GM19025 (cell line): ENCODE measurements around the gene FKBP9.
"Not testable (repeated sequence)": the region's sequence is repeated elsewhere in the genome, so short reads cannot be mapped to it uniquely, and the experiment has no call there.

Experiments
- ATAC-seq: cut with Tn5 transposase; IDR thresholded peaks from one replicate; pipeline ENCODE4 v1.9.1; 2021; ENCODE audit warnings: mild to moderate bottlenecking, low read depth, moderate library complexity; ENCODE audit not compliant: unreplicated experiment

The FKBP9 gene

GRCh38 chr7:32948202-32948601 is 9.0 kb upstream of the FKBP9 start:
- no peak for ATAC-seq

- ATAC-seq, result no peak
Measured at GRCh38 chr7:32952876-32953275, 4.4 kb upstream of the FKBP9 start.

GRCh38 chr7:32958046-32959025 is 1.1 kb downstream of the FKBP9 start:
- ATAC-seq, result no peak

DNA sequence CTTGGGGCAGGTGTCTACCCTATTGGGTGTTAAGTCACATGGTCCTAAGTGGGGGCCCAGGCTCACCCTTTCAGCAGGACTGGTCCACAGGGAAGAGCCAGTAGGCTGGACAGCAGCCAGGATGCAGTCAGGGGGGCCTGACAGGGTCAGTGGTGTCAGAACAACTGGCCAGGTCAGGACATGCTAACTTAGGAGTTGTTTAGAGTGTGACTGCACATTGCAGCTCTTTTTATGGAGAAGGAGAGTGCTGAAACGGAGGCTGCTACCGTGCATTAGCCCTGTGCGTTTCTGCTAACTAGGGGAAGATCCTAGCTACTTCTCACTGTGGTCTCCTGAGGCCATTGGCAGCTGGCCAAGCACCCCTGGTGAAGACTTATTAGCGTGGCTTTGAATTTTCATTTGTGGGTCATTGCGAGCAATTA is 6.7 kb downstream of the FKBP9 start:
- ATAC-seq, result not testable (repeated sequence)

DNA sequence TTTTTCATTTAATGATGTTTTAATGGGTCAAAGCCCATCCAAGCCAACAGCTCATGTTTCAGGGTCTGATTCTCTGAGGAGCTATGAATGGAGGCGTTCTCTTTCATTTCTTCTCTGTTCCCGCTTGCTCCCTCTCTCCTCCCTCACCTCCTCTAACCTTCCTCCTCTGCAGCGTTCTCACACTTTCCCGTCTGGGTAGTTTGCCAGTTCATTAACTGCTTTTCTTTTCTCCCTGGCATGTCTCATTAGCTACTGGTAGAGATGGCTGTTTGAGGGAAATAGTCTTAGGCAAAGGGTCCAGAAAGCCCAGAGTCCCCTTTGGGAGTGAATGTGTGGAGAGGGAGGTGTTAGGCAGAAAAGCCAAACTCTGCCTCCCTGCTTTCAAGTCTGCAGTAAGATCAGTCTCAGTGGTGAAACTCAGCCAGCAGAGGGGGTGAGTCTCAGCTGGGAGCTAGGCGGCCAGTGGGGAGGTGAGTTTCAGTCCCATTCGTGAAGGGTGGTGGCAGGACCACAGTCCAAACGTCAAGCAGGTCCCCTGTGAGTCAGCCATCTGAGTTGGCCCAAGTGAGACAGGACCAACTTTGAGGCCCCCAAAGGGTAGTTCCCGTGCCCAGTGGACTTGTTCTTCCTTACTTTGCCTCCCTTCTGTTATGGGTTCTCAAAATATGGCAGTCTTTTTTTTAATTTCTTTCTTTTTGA is 7.4 kb downstream of the FKBP9 start:
- ATAC-seq, result peak; percentile 95

- not testable (repeated sequence) for ATAC-seq
Measured at GRCh38 chr7:32966489-32967267, 9.4 kb downstream of the FKBP9 start.

GRCh38 chr7:32967268-32967582 is 10.0 kb downstream of the FKBP9 start:
- not testable (repeated sequence) for ATAC-seq

DNA sequence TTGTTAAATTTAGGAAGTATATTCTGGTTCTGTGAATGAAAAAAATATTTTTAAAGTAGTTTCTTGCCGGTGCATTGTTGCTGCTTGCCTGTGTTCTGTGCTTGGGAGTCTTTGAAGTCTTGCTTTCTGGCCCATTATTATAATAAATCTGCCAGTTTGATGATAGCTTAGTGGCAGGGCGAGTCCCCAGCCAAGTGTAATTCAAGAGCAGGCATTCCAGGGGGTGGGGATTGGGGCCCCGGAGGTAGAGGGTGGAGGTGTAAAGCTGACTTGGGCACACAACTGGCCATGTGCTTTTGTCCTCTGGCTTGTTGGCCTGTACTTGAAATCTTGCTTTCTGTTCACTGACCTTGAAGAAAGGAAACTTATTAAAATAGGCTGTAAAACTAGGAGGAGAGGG is 14.7 kb downstream of the FKBP9 start:
- ATAC-seq, result not testable (repeated sequence)

DNA sequence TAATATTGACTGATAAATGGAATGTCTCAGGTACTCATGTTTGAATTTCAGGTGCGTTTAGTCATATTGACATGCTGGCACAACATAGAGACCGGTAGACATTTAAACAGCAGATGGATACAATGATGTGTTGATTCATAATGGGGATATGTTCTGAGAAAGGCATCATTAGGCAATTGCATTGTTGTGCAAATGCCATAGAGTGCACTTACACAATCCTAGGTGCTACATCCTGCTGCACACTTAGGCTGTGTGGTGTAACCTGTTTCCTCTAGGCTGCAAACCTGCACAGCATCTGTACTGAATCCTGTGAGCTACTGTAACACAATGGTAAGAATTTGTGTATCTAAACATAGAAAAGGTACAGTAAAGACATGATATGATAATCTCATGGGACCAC is 19.9 kb downstream of the FKBP9 start:
- not testable (repeated sequence) for ATAC-seq

DNA sequence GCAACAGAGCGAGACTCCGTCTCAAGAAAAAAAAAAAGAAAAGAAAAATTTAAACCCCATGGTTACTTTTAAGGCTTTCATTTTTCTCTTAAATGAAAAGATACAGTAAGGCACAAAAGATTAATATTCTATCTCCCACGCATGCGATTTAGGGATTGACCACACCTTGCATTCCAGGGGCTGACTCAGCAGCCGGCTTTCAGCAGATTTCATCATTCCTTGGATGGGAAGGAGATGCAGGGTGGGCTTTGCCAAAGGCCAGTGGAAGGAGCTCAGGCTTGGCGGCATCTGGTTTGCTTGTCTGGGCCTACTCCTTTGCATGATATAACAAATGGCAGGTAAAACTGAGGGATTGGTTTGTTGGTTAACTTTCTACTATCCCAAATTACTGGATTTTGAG is 22.0 kb downstream of the FKBP9 start:
- ATAC-seq, result not testable (repeated sequence)

- not testable (repeated sequence) for ATAC-seq
Measured at GRCh38 chr7:32979902-32980301, 22.7 kb downstream of the FKBP9 start.

- peak; percentile 64 for ATAC-seq
Measured at GRCh38 chr7:32988148-32988547, 30.9 kb downstream of the FKBP9 start.

DNA sequence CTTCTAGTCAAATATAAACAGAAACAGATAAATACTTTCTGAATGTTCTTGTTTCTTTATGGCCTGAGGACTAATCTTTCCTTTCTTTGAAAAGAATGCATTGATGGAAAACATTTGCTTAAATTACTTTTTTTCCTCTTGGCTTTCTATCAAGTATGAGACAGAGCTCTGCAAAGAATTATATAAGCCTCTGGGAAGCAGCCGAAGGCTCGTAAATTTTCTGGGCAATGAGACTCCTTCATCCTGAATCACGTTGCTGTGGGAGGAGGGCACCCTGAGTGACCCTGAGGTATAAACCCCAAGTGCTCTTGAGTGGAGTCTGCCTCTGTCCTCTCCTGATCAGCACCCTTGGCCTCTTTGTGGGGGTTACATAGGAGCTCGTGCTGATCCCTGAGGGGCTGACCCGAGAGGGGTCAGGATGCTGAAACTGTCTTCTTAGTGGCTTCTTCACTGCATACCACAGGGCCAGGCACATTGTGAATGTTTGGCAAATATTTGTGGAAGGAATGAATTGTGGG is 33.9 kb downstream of the FKBP9 start:
- ATAC-seq, result not testable (repeated sequence)

- not testable (repeated sequence) for ATAC-seq
Measured at GRCh38 chr7:32991975-32992700, 34.9 kb downstream of the FKBP9 start.

- not testable (repeated sequence) for ATAC-seq
Measured at GRCh38 chr7:32992750-32993149, 35.5 kb downstream of the FKBP9 start.

DNA sequence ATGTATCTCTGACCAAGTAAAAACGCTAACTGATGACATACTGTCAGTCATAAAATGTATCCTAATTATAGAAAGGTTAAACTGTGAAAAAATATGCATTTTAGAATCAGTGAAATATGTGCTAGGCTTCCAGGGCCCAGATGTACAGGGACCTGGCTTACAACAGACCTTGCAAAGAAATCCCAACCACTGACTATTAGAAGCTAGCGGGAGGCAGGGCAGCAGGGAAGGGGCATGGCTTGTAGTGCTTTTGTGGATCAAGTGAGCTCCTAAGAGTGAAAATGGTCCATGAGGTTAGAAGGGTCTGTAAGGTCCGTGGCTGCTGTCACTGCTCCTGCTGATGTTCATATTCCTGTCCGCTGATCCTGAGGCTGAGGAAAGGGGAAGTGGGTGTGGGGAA is 40.7 kb downstream of the FKBP9 start:
- not testable (repeated sequence) for ATAC-seq

- peak; percentile 53 for ATAC-seq
Measured at GRCh38 chr7:32998361-32999171, 41.3 kb downstream of the FKBP9 start.

DNA sequence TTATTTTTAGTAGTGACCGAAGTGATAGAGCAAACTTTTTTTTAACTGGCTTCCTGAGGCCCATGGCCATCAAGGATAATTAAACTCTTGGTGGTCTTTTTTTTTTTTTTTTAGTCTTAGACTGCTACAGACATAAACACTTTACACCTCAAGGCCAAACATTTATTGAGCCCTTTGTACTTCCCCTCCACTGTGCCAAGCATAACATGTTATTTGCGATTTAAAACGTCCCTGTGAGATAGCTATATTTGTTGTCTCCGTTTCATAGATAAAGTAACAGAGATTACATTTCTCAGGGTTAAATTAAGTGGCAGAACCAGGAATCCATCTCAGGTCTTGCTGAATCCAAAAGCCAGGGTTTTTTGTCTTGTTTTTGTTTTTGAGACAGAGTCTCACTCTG is 42.1 kb downstream of the FKBP9 start:
- ATAC-seq, result not testable (repeated sequence)

DNA sequence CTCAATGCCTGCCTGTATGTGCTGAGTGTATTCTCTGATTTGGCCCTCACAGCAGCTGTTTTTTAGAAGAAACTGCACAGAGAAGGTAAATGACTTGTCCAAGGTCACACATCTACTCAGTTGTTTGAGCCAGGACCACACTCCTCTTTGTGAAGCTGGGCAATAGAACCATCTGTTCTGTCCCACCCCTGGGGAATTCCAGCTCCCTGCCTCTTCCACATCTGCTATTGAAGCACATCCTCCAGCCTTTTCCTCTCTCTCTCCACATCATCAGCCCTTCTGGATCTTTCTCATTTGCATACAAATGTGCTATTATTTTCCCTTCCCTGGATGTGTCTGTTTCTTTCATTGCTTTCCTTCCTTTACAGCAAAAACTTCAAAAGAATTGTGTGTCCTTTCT is 45.9 kb downstream of the FKBP9 start:
- not testable (repeated sequence) for ATAC-seq
